ENCODE measurements around the gene IL32.

IL32 gene

DNA sequence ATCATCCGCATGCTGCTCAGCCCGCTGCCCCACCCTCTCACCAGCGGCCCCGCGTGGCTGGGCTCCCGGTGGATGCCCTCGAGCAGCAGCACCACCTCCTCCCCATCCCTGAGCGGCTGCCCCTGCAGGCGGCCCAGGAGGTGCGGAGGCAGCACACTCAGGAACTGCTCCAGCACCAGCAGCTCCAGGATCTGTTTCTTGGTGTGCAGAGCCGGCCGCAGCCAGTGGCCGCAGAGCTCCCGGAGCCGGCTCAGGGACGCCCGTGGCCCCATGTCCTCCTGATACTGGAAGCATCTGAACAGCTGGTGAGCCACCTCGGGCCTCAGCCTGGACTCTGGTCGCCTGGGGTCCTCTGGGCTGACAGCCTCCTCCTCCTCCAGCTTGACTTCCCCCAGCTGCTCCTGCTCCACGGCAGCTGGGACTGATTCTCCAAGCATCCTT, 27.1 kb downstream of the IL32 start:
- peaks cover 4% of the 10 kb centered on the region for H3K79me1 ChIP-seq (ENCODE audit: low read length)

DNA sequence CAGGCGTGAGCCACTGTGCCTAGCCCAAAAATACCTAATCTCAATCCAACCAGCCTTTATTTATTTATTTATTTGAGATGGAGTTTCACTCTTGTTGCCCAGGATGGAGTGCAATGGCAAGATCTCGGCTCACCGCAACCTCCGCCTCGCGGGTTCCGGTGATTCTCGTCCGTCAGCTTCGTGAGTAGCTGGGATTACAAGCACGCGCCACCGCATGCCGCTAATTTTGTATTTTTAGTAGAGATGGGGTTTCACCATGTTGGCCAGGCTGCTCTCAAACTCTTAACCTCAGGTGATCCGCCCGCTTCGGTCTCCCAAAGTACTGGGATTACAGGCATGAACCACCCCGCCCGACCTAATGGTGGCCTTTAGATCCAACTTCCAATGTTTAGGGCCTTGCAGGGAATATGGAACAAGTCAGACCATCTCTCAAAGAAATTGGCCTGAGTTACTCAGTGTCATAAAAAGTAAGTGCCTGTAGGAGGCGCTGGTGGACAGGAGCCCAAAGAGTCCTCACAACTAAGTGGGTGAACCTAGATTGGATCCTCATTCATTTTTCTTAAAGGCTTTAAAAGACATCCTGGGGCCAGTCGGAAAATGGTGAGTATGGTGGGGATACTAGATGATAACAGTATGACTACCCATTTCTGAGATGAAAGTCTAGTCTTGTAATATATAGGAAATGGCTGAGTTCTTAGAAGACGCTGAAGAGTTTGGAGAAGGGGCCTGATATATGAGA, 29.0 kb downstream of the IL32 start:
- H3K23ac ChIP-seq (ENCODE audit: low read length), result no peak overlapping the region
- no peaks in the 10 kb centered on the region for H3K27me3 ChIP-seq (ENCODE audit: insufficient read depth, low read length, poor library complexity)
- peaks cover 34% of the 10 kb centered on the region for H3K79me2 ChIP-seq (ENCODE audit: control insufficient read depth, insufficient read depth, low read length)
- no peak overlapping the region for H4K8ac ChIP-seq (ENCODE audit: low read depth, low read length)
- DNase-seq, result peak; percentile 79
- H2BK120ac ChIP-seq (ENCODE audit: low read depth, low read length), result no peak overlapping the region
- no peak overlapping the region for H3K9ac ChIP-seq (ENCODE audit: low read length)
- H2BK15ac ChIP-seq (replicated peaks; ENCODE audit: low read depth), result no peak overlapping the region
- no peak overlapping the region for H2BK5ac ChIP-seq (ENCODE audit: low read length)
- H3K4me1 ChIP-seq (ENCODE audit: control insufficient read depth, low read depth, low read length), result peaks cover 8% of the 10 kb centered on the region
- peaks cover 7% of the 10 kb centered on the region for H3K79me1 ChIP-seq (ENCODE audit: low read length)
- peaks cover 6% of the 10 kb centered on the region for H3K36me3 ChIP-seq (ENCODE audit: control insufficient read depth, insufficient read depth, low read length)
- H3K4ac ChIP-seq (ENCODE audit: low read depth, low read length), result no peak overlapping the region
- H3K27ac ChIP-seq (ENCODE audit: low read depth, low read length), result no peak overlapping the region
- H3K4me2 ChIP-seq (ENCODE audit: low read length), result no peak overlapping the region
- H3K18ac ChIP-seq (ENCODE audit: low read length), result no peak overlapping the region
- WGBS (ENCODE audit: extremely low coverage, insufficient coverage, low lambda C conversion rate), result no CpG with 5 or more reads among the region's 22 CpGs
- no peak overlapping the region for H3K4me3 ChIP-seq (ENCODE audit: low read length)
- no peak overlapping the region for H3K56ac ChIP-seq (ENCODE audit: low read length)
- no peak overlapping the region for H2AK5ac ChIP-seq (ENCODE audit: low read length)
- H4K5ac ChIP-seq (ENCODE audit: low read length), result no peak overlapping the region

More for the DNA sequence above, 27.1 kb downstream of the IL32 start:
- no peak overlapping the region for H4K8ac ChIP-seq (ENCODE audit: low read depth, low read length)
- no peak overlapping the region for H2BK15ac ChIP-seq (replicated peaks; ENCODE audit: low read depth)
- no peak overlapping the region for H2AK5ac ChIP-seq (ENCODE audit: low read length)
- no peak overlapping the region for H3K23ac ChIP-seq (ENCODE audit: low read length)
- no CpG with 5 or more reads among the region's 20 CpGs for WGBS (ENCODE audit: extremely low coverage, insufficient coverage, low lambda C conversion rate)
- DNase-seq, result no peak
- no peak overlapping the region for H3K4me3 ChIP-seq (ENCODE audit: low read length)
- H3K4me1 ChIP-seq (ENCODE audit: control insufficient read depth, low read depth, low read length), result peaks cover 4% of the 10 kb centered on the region
- peaks cover 13% of the 10 kb centered on the region for H3K36me3 ChIP-seq (ENCODE audit: control insufficient read depth, insufficient read depth, low read length)
- no peak overlapping the region for H3K56ac ChIP-seq (ENCODE audit: low read length)
- H2BK5ac ChIP-seq (ENCODE audit: low read length), result no peak overlapping the region
- H4K5ac ChIP-seq (ENCODE audit: low read length), result no peak overlapping the region
- no peaks in the 10 kb centered on the region for H3K27me3 ChIP-seq (ENCODE audit: insufficient read depth, low read length, poor library complexity)
- H2BK120ac ChIP-seq (ENCODE audit: low read depth, low read length), result no peak overlapping the region
- peaks cover 21% of the 10 kb centered on the region for H3K79me2 ChIP-seq (ENCODE audit: control insufficient read depth, insufficient read depth, low read length)
- H3K27ac ChIP-seq (ENCODE audit: low read depth, low read length), result no peak overlapping the region
- H3K4me2 ChIP-seq (ENCODE audit: low read length), result no peak overlapping the region
- no peak overlapping the region for H3K9ac ChIP-seq (ENCODE audit: low read length)
- H3K18ac ChIP-seq (ENCODE audit: low read length), result no peak overlapping the region
- H3K4ac ChIP-seq (ENCODE audit: low read depth, low read length), result no peak overlapping the region

DNA sequence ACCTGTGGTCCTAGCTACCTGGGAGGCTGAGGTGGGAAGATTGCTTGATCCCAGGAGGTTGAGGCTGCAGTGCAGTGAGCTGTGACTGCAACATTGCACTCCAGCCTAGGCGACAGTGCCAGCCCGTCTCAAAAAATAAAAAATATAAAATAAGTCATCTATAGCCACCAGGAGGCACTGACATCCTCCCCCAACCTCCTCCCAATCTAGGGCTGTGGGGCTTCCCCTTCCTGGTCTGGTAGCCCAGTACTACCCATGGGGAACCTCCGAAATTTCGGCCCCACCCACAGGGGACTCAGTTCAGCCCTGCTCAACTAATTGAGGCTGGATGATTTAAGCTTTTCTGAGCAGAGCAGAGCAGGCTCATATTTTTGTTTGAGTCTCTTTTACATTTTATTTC, 30.4 kb downstream of the IL32 start:
- Histone ChIP-seq H2BK5ac (ENCODE audit: low read length) (no peak overlapping the region), H2AK5ac (ENCODE audit: low read length) (no peak overlapping the region), H4K5ac (ENCODE audit: low read length) (no peak overlapping the region), H3K79me1 (ENCODE audit: low read length) (peaks cover 7% of the 10 kb centered on the region), H3K23ac (ENCODE audit: low read length) (no peak overlapping the region), H3K56ac (ENCODE audit: low read length) (no peak overlapping the region), H3K4ac (ENCODE audit: low read depth, low read length) (no peak overlapping the region), H4K8ac (ENCODE audit: low read depth, low read length) (no peak overlapping the region), H3K36me3 (ENCODE audit: control insufficient read depth, insufficient read depth, low read length) (no peaks in the 10 kb centered on the region), H3K9ac (ENCODE audit: low read length) (no peak overlapping the region), H3K4me2 (ENCODE audit: low read length) (no peak overlapping the region), H3K4me3 (ENCODE audit: low read length) (no peak overlapping the region), H2BK120ac (ENCODE audit: low read depth, low read length) (no peak overlapping the region), H3K27me3 (ENCODE audit: insufficient read depth, low read length, poor library complexity) (no peaks in the 10 kb centered on the region), H3K18ac (ENCODE audit: low read length) (no peak overlapping the region), H2BK15ac (replicated peaks; ENCODE audit: low read depth) (no peak overlapping the region), H3K4me1 (ENCODE audit: control insufficient read depth, low read depth, low read length) (peaks cover 12% of the 10 kb centered on the region), H3K27ac (ENCODE audit: low read depth, low read length) (no peak overlapping the region), H3K79me2 (ENCODE audit: control insufficient read depth, insufficient read depth, low read length) (peaks cover 34% of the 10 kb centered on the region)
- peak; percentile 46 for DNase-seq
- WGBS (ENCODE audit: extremely low coverage, insufficient coverage, low lambda C conversion rate), result no CpG with 5 or more reads among the region's 4 CpGs

DNA sequence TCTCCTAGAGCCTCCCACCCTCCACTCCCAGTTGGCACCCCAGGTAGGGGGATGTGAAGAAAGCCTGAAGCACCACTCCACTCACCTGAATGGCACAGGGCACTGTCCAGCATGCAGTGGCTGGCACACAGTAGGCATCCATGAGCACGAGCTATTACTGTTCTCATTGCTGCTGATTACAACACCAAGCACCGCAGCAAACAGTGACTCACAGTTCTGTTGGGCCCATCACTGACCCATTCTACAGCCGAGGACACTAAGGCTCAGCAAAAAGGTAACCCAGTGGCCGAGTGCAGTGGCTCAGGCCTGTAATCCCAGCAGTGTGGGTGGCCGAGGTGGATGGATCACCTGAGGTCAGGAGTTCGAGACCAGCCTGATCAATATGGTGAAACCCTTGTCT, 30.9 kb downstream of the IL32 start:
- H3K4me1 ChIP-seq (ENCODE audit: control insufficient read depth, low read depth, low read length), result peaks cover 12% of the 10 kb centered on the region

DNA sequence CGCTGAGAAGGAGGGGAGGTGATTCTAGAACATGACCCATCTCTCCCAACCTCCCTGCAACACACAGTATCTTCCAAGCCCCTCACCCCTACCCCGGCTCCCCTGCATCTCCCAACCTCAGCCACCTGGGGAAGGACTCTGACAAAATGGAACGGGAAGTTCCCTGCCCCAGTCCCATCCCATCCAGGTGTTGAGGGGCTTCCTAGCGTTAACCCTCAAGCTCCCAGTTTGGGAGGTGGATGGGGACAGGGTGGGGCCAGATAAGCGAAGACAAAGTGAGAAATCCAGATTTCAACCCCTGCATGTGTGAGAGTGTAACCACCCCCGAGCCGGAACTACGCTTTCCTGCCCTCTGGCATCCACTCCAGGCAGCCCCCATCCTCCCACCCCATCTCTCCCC, 31.8 kb downstream of the IL32 start:
- Histone ChIP-seq H2BK15ac (replicated peaks; ENCODE audit: low read depth) (no peak overlapping the region), H3K9ac (ENCODE audit: low read length) (peak overlapping the region; percentile 96), H3K4me3 (ENCODE audit: low read length) (peak overlapping the region; percentile 49), H4K5ac (ENCODE audit: low read length) (no peak overlapping the region), H3K18ac (ENCODE audit: low read length) (peak overlapping the region; percentile 12), H4K8ac (ENCODE audit: low read depth, low read length) (no peak overlapping the region), H3K4me2 (ENCODE audit: low read length) (peak overlapping the region; percentile 96), H3K36me3 (ENCODE audit: control insufficient read depth, insufficient read depth, low read length) (no peaks in the 10 kb centered on the region), H3K4me1 (ENCODE audit: control insufficient read depth, low read depth, low read length) (peaks cover 12% of the 10 kb centered on the region), H3K79me2 (ENCODE audit: control insufficient read depth, insufficient read depth, low read length) (peaks cover 34% of the 10 kb centered on the region), H2BK120ac (ENCODE audit: low read depth, low read length) (no peak overlapping the region), H3K4ac (ENCODE audit: low read depth, low read length) (no peak overlapping the region), H3K23ac (ENCODE audit: low read length) (peak overlapping the region; percentile 39), H2AK5ac (ENCODE audit: low read length) (peak overlapping the region; percentile 90), H3K27me3 (ENCODE audit: insufficient read depth, low read length, poor library complexity) (no peaks in the 10 kb centered on the region), H3K79me1 (ENCODE audit: low read length) (peaks cover 7% of the 10 kb centered on the region), H3K56ac (ENCODE audit: low read length) (peak overlapping the region; percentile 95), H3K27ac (ENCODE audit: low read depth, low read length) (no peak overlapping the region), H2BK5ac (ENCODE audit: low read length) (peak overlapping the region; percentile 82)
- no CpG with 5 or more reads among the region's 8 CpGs for WGBS (ENCODE audit: extremely low coverage, insufficient coverage, low lambda C conversion rate)
- DNase-seq, result peak; percentile 36

More for the DNA sequence above, 30.9 kb downstream of the IL32 start:
- peak overlapping the region; percentile 30 for H3K9ac ChIP-seq (ENCODE audit: low read length)
- no peak overlapping the region for H3K18ac ChIP-seq (ENCODE audit: low read length)
- no peak overlapping the region for H4K8ac ChIP-seq (ENCODE audit: low read depth, low read length)
- H3K4me3 ChIP-seq (ENCODE audit: low read length), result no peak overlapping the region
- H2BK120ac ChIP-seq (ENCODE audit: low read depth, low read length), result no peak overlapping the region
- peaks cover 34% of the 10 kb centered on the region for H3K79me2 ChIP-seq (ENCODE audit: control insufficient read depth, insufficient read depth, low read length)
- no peak overlapping the region for H2BK15ac ChIP-seq (replicated peaks; ENCODE audit: low read depth)
- no peak overlapping the region for H2AK5ac ChIP-seq (ENCODE audit: low read length)
- H3K36me3 ChIP-seq (ENCODE audit: control insufficient read depth, insufficient read depth, low read length), result no peaks in the 10 kb centered on the region
- no peaks in the 10 kb centered on the region for H3K27me3 ChIP-seq (ENCODE audit: insufficient read depth, low read length, poor library complexity)
- no peak overlapping the region for H3K4me2 ChIP-seq (ENCODE audit: low read length)
- H4K5ac ChIP-seq (ENCODE audit: low read length), result no peak overlapping the region
- DNase-seq, result peak; percentile 7
- peaks cover 7% of the 10 kb centered on the region for H3K79me1 ChIP-seq (ENCODE audit: low read length)
- H3K4ac ChIP-seq (ENCODE audit: low read depth, low read length), result no peak overlapping the region
- H3K23ac ChIP-seq (ENCODE audit: low read length), result no peak overlapping the region
- no CpG with 5 or more reads among the region's 6 CpGs for WGBS (ENCODE audit: extremely low coverage, insufficient coverage, low lambda C conversion rate)
- H3K56ac ChIP-seq (ENCODE audit: low read length), result peak overlapping the region; percentile 2
- no peak overlapping the region for H3K27ac ChIP-seq (ENCODE audit: low read depth, low read length)
- H2BK5ac ChIP-seq (ENCODE audit: low read length), result no peak overlapping the region

All from mesendoderm (in vitro differentiated cells).